GM18907 (cell line): Measurements from ENCODE around the gene FNIP2.
"Not testable (repeated sequence)": the region's sequence is repeated elsewhere in the genome, so short reads cannot be mapped to it uniquely, and the experiment has no call there.

ENCODE experiments used
- ATAC-seq: cut with Tn5 transposase; IDR thresholded peaks from one replicate; pipeline ENCODE4 v1.9.1; 2021; ENCODE audit warnings: mild to moderate bottlenecking, moderate library complexity; ENCODE audit not compliant: unreplicated experiment

FNIP2 gene

DNA sequence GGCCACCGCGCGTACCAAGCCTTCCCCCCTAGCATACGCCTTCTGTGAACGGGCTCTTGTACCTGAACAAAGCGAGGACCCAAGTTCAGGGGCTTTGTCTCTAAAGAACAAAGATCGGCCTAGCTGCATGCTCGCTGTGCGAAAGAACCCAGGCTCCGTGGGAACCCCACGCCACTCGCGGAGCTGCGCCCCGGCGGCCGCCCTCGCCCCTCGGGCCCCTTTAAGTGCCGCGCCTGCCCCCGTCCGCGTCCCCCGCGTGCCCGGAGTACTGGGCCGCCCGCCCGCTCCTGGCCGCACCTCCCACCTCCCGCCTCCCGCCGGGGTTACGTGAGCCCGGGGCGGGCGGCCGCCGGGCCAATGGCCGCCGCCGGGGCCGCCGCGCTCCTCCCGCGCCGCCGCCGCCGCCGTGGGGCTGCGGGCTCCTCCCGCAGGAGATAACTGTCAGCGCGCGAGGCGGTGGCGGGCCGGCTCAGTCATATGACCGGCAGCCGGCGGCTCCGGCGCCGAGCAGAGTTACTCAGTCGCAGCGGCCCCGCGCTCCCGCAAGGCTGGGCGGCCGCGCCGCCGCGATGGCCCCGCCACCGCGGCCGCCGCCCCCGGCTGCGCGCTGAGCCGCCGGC is at the start of gene FNIP2:
FNIP2 (plus strand) TSS at position 472 of the 620 bp plus-strand sequence. CDS start 187 bp downstream, outside the sequence.
- peak; percentile 83 for ATAC-seq

DNA sequence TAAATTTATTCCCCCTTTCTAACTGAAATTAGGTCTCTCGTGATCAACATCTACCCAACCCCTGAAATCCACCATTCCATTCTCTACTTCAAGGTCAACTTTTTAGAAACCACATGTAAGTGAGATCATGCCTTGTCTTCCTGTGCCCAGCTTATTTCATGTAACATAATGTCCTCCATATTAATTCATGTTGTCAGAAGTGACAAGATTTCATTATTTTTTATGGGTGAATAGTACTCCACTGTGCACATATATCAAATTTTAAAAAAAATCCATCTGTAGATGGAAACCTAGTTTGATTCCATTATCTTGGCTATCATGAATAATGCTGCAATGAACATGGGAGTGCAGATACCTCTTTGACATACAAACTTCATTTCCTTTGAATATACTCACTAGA is 47.1 kb upstream of the FNIP2 start:
- no peak for ATAC-seq

DNA sequence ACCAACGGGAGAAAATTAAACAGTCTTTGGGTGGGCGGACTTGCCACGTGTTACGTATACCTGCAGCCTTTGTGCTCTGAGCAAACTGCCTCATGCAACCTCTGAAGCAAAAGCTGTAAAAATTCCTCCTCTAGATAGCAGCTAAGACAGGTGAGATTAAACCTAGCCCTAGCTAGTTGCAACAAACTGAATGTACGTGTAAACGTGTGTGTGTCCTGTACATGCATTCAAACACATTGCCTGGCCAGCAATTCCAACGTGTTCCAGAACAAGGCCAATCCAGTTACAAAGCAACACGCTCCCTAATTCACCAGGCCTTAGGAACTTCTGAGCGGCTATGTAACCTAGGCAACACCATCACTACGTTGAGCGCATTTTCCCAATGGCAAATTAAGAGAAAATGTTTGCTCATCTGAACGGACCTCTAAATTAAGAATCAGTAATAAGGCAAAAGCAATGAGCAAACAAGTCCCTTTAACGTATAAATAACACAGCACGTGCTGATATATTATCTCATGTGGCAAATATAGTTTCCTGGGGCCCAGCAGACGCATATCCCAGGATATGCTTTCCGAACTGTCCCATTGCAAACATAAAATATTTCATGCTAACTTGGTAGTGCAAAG is 46.4 kb upstream of the FNIP2 start:
- peak; percentile 26 for ATAC-seq

DNA sequence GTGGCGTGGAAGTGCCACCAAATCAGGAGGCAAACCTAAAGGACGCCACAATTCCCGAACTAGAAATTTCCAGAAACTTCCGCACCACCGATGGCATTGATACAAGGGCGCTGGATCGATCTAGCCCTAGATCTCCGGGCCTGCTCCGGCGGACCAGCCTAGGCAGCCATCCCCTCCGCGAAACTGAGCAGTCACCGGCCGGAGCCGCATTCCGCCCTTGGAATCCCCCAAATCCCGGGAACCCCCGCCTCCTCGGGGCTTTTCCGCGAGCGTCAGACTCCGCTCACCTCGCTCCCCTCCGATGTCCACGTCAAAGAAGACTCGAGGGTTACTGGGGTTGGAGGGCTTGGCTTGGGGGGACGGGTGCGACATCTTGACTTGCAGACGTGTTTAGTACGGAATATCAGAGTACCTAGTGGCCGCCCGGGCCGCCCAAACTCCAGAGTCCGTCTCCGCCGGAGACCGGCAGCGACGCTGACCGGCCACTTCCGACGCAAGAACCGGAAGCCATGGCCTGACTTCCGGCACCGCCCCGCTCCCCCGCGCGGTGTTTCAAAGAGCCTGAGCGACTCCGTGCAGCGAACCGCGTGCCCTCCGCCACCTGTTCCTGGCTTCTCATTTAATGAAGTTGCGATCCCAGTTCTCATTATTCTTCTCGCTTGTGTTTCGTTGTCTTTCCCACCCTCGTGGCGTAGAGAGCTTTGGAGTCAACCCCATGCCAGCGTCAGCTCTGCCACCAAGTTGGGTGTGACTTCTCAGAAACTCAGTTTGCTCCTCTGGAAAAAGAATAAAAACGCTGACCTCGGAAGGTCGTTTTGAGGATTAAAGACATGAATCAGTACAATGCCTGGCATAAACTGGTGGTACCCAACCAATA is 45.7 kb upstream of the FNIP2 start, which contains the start of gene PPID:
PPID (minus strand) TSS at position 480 of the 877 bp plus-strand sequence; CDS start at position 372, 108 bp downstream.
- peak; percentile 98 for ATAC-seq

DNA sequence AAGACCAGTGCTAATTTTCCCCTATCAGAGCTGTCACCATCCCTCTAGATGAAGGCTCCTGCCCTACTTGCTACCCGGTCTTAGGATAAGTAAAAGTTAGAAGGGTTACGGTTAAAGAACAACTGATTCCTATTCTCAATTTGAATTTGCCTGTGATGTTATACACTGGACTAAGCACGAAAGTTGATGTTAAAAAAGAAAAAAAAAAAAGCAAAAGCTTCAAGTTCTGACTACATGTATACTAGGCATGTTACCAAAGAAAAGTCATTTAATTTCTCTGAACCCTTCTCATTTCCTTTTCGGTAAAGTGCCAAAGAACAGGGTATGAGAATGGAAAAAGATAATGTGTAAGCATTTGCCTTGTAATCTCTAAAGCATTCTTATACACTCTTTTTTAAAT is 44.2 kb upstream of the FNIP2 start:
- no peak for ATAC-seq

DNA sequence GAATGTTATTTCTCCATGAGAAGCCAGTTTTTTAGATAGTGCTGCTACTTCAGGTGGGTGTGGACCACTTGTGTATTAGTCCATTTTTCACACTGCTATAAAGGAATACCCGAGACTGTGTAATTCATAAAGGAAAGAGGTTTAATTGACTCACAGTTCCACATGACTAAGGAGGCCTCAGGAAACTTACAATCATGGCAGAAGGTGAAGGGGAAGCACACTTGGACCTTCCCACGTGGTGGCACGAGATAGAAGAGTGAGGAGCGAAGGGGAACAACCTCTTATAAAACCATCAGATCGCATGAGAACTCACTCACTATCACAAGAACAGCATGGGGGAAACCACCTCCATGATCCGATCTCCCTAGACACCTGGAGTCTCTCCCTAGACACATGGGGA is 42.2 kb upstream of the FNIP2 start:
- ATAC-seq, result no peak

DNA sequence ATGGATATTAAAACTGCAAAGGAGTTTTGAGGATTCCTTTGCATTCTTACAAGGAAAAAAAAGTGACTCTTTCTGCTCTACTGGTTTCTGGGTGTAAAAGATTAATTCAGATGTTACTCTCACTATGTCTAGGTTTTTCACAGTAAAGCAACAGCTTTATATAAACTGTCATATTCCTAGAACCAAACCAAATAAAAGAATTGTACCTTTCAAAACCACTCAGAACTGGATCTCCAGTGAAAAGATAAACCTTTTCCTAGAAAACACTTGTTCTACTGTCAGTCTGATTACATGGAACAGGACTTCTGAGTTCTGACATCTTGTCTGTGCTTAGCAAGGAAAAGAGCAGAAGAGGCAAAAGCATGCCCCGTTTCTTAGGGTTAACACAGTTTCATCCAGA is 40.6 kb upstream of the FNIP2 start:
- no peak for ATAC-seq

DNA sequence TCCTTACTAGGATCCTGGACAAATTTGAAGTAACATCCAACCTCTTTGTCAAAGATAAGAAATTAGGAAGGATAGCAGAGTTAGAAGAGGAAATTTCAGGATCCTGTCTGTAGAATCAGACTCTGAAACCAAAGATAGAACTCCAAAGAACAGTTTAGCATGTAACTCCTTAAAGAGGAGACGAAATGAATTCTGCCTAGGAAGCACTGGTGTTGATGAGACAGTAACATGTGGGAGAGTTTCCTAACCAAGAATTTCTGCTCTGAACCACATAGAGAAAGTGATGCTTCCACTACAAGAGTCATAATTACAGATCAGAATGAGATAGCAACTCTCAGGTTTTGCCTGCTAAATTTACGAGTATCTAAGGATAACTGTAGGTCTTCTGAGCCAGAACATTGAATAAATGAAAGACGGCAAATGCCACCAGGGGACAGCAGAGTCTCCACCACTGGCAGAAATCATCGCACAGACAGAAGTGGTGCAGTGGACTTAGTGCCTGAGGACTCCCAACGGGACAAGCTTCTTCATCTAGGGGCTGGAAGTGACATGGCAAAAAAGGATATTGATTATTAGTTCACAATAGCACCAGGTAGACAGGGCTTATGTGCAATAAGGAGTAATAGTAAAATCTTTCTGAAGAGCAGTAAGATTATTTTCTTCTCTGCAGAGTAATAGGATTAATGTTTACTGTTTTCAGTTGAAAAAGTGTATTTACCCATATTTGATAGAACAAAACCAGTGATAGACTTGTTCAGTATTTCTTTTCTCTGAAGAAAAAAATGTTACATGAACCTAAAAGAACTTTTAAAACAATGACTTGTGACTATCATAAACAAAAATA is 38.9 kb upstream of the FNIP2 start:
- ATAC-seq, result peak; percentile 94

DNA sequence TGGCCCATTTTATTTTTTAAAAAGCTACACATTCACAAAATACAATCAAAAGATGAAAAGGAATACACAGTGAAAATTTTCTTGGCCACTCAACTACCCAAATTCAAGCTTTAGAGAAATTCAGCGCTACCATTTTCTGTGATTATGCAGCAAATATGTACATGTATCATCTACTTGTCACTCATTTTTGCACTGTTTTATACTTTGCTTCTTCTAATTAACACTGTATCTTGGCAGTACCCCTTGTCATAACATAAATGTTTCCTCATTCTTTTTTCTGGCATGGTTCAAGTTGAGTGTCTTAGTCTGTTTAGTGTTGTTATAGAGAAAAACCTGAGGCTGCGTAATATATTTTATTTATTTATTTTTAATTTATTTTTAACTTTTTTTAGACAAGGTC is 30.0 kb upstream of the FNIP2 start:
- ATAC-seq, result no peak

DNA sequence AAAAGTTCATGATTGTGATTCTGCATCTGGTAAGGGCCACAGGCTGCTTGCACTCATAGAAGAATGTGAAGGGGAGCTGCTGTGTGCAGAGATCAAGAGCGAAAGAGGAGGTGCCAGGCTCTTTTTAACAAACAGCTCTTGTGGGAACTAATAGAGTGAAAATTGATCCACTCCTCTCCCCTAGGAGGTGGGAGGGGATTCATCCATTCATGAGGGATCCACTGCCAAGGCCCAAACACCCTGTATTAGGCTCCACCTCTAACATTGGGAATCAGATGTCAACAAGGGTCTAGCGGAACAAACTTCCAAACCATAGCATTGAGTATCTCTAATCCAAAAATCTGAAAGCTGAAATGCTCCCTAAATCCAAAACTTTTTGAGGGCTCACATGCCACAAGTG is 29.2 kb upstream of the FNIP2 start:
- ATAC-seq, result no peak

DNA sequence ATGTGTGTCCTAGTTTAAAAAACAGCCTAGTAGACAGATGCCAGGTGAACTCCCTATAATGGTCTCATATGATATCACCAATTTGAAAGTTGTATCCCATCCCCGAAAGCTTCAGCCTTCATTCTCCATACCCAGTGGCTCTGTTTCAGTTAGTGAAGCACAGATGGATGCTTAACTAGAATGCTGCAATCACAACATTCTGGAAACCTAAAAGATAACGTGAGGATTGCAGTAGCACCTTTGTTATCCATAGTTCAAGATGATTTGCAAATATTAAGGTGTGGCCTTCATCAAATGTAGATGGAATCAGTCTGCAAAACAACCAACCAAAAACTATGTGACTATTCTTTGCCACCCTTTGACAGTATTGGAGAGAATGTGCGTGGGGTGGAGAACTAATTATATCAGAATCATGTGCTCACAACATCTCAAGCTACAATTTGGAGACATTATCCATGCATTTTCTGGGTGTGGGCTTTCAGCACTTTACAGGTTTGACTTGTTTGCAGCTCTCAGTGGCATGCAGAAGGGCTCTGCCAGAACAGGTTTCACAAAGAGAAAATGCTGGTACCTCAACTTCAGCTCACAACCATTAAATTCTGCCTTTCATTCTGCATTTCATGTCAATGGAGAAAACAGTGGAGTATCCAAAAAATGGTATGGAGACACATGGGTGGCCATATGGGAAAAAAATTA is 27.4 kb upstream of the FNIP2 start:
- ATAC-seq, result no peak

DNA sequence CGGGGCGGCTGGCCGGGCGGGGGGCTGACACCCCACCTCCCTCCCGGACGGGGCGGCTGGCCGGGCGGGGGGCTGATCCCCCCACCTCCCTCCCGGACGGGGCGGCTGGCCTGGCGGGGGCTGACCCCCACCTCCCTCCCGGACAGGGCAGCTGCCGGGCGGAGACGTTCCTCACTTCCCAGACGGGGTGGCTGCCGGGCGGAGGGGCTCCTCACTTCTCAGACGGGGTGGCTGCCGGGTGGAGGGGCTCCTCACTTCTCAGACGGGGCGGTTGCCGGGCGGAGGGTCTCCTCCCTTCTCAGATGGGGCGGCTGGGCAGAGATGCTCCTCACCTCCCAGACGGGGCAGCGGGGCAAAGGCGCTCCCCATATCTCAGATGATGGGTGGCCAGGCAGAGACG is 22.3 kb upstream of the FNIP2 start:
- not testable (repeated sequence) for ATAC-seq

DNA sequence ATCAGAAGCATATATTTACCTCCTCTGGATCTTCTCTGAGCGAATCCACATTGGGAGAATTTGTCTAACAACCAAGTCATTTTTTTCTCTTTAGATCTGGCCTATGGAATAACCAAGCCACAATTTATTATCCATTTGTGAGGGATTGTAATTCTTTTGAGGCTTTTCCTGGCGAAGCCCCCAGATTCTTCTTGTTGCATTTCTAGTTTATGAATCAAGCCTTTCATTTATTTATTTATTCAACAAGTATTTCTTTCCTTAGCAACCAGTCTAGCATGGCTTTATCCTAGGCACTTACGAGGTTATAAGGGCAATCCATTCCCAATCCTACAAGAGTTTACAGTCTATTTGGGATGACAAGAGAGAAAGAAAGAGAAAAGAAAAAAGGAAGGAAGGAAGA is 18.4 kb upstream of the FNIP2 start:
- ATAC-seq, result no peak

DNA sequence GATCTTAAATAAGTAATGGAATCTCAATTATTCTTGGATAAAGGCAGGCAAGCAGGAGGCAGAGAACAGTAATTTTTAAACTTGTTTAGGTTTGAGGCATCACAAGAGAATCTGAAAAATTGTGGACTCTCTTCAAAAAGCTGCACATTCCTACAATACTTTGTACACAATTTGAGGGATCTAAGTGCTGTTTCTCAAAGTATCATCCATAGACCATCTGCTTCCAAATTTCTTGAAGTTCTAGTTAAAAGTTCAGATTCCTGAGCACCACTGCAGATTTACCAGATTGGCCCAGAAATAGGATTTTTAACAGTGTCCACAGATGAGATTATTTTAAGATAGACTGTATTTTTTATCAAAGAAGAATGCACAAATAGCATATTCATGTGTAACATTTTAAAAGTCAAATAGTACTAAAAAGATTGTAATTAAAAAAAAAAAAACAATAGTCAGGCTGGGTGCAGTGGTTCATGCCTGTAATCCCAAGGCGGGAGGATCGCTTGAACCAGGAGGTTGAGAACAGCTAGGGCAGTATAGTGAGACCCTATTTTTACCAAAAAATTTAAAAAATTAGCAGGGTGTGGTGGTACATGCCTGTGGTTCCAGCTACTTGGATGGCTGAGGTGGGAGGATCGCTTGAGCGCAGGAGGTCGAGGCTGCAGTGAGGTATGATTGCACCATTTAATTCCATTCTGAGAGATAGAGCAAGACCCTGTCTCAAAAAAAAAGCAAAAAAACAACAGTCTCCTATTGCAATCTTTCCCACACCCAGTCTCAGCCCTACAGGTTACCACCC is 14.2 kb upstream of the FNIP2 start:
- ATAC-seq, result no peak

DNA sequence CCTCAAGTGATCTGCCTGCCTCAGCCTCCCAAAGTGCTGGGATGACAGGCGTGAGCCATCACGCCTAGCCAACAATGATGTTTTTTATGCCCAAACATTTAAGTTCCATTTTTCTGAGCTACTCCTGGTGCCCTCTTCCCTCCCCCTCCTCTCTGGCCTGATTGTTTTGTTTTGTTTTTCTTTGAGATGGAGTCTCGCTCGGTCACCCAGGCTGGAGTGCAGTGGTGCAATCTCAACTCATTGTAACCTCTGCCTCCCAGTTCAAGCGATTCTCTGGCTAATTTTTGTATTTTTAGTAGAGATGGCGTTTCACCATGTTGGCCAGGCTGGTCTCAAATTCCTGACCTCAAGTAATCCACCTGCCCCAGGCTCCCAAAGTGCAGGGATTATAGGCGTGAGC is 13.0 kb upstream of the FNIP2 start:
- not testable (repeated sequence) for ATAC-seq

DNA sequence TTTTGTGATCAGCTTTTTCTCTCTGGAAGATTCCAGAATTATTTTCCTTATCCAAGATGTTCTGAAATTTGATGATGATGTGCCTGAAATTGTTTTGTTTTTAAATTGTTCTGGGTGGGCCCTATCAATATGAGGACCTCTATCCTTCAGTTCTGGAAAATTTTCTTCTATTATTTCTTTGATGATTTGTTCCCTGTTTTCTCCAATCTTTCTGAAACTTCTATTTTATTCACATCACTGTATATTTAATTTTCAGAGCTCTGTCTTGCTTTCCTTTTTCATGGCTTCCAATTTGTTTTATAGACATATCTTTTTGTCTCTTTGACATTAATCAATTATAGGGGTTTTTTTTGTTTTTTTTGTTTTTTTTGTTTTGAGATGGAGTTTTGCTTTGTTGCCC is 12.2 kb upstream of the FNIP2 start:
- no peak for ATAC-seq

DNA sequence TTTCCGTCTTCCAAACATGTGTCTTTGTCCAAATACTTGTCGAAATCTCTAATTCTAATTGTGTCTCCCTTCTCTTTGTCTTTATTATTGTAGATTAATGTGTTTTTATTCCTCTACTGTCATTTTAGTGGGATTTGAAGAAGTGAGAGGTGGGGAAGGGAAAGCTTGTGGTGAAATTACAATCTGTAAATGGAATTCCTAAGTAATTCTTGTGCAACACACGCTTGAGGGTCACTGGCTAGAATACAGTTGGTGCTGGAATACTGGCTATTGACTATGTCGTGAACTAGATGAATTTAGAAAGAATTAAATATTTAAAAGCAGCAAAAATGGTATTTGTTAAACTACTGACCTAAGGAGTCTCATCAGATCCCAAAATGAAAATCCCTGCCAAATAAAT is 10.7 kb upstream of the FNIP2 start:
- no peak for ATAC-seq

DNA sequence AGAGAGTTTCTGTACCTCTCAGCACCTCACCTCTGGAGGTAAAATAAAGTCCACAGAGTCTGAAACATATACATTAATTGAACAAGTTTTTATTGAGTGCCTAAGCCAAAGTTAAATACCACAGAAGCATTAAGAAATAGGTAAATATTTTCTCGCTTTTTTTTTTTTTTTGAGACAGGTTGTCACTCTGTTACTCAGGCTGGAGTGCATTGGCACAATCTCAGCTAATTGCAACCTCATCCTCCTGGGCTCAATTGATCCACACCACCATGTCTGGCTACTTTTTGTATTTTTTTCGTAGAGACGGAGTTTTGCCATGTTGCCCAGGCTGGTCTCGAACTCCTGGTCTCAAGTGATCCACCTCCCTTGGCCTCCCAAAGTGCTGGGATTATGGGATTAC is 10.1 kb upstream of the FNIP2 start:
- no peak for ATAC-seq

DNA sequence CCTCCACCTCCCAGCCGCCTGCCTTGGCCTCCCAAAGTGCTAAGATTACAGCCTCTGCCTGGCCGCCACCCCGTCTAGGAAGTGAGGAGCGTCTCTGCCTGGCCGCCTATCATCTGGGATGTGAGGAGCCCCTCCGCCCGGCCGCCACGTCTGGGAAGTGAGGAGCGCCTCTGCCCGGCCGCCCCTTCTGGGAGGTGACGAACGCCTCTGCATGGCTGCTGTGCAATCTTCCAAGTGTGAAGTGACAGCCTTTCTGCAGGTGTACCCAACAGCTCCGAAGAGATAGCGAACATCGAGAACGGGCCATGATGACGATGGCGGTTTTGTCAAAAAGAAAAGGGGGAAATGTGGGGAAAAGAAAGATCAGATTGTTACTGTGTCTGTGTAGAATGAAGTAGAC is 9.3 kb upstream of the FNIP2 start:
- ATAC-seq, result not testable (repeated sequence)

DNA sequence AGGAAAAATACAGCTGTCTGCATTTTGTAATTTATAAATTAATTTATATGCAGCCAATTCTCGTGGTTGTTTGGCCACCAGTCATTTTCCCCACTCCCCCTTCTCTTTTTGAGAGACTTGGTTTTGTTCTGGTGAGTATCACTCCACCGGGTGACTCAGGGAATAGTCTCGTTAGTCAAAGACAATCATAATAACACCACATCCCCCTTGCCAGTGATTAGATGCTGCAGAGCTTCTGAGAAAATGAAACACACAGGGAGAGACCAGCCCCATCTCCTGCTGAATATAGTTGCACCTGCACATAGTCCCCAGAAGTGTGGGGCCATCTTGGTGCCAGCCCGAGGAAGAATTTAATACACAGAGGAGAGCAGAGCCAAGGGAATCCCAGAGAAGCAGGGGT is 8.0 kb upstream of the FNIP2 start:
- no peak for ATAC-seq
